Right lobe of liver (tissue), 6 donors: ENCODE measurements around the gene MSL2. TPM values are rescaled to one million over a fixed set of nuclear protein-coding genes. Genes with fewer than 3 reads are reported as not detected.
"Not testable (repeated sequence)": the region's sequence is repeated elsewhere in the genome, so short reads cannot be mapped to it uniquely, and the experiment has no call there.

ENCODE experiments used
- ATAC-seq, 4 donors: fragments of 200-7000 bp; cut with Tn5 transposase; one replicate each; pipeline ENCODE4 v1.9.1; 2020; ENCODE audit warnings: mild to moderate bottlenecking in 4 of 4, moderate library complexity in 4 of 4
- DNase-seq, 3 donors: peaks; one replicate each; pipeline ENCODE4 v3.0.0-alpha.2; 2020
- H3K27ac ChIP-seq, 3 donors: fragments of 200-600 bp; one replicate each; pipeline ENCODE4 v1.8.0; 2022
- H3K27me3 ChIP-seq, 2 donors: fragments of 200-600 bp; one replicate each; pipeline ENCODE4 v1.8.0; 2022
- H3K36me3 ChIP-seq, 4 donors: fragments of 200-600 bp; sonication (generic) in 1 of 4; one replicate each; pipeline versions ENCODE4 v1.5.1 to v1.8.0; 2017 to 2022; ENCODE audit warnings: control low read depth in 1 of 4
- H3K4me1 ChIP-seq, 4 donors: fragments of 200-600 bp; sonication (generic) in 1 of 4; one replicate each; pipeline versions ENCODE4 v1.5.1 to v1.8.0; 2017 to 2022; ENCODE audit warnings: control low read depth in 1 of 4
- H3K4me3 ChIP-seq, 3 donors: fragments of 200-600 bp; one replicate each; pipeline ENCODE4 v1.8.0; 2022
- H3K9me3 ChIP-seq, 4 donors: fragments of 200-600 bp; sonication (generic) in 1 of 4; one replicate each; pipeline versions ENCODE4 v1.5.1 to v1.8.0; 2017 to 2022; ENCODE audit warnings: control low read depth in 1 of 4
- CTCF ChIP-seq, 4 donors: fragments of 200-600 bp in 3 of 4; fragments of 450-650 bp in 1 of 4; IDR thresholded peaks; one replicate each; pipeline versions ENCODE4 v1.5.1 to v1.8.0; 2016 to 2022; ENCODE audit warnings: antibody characterized with exemption in 4 of 4, mild to moderate bottlenecking in 2 of 4
- POLR2A ChIP-seq: fragments of 450-650 bp; IDR thresholded peaks from one replicate; pipeline ENCODE4 v1.6.1; 2017; ENCODE audit warnings: antibody characterized with exemption, mild to moderate bottlenecking
- WGBS: methylation state at CpG from one replicate; pipeline ENCODE4 v1.1.6; 2018; ENCODE audit warnings: low coverage, low lambda C conversion rate; ENCODE audit not compliant: insufficient coverage; ENCODE audit errors: missing lambda C conversion rate; 5-methylcytosine and 5-hydroxymethylcytosine counted together
- intact Hi-C, 2 donors: fragments of 100-400 bp; cut with DNase I; formaldehyde crosslinking; loops; one replicate each; pipeline versions ENCODE4 v1.11.2 to v1.14.1; 2022
- total RNA-seq, 6 experiments: library from RNA; depleted of rRNA in 2 of 6; stranded (reverse); fragments of >200 nt in 2 of 6; fragmentation: NEBNext Ultra II Directional in 3 of 6; extraction: Animal tissue kit (Norgen Biotek cat#: 25700) in 3 of 6; gene quantifications; one replicate each; pipeline versions ENCODE4 v1.1.0 to v1.2.4, GENCODE V29; 2016 to 2023
- donor health status: DM: no; HTN: yes; CAD: no.
- donor health status: DM: no; HTN: no; CAD: no.
- donor health status: DM: no; HTN: no; CAD: no.
- donor health status: DM: no; HTN: yes; CAD: no.
- donor health status: DM: no; HTN: yes; CAD: no.

MSL2 gene
- total RNA-seq, 6 experiments from 2014 or later = 9.1 to 18.4 (median 13.1) TPM

DNA sequence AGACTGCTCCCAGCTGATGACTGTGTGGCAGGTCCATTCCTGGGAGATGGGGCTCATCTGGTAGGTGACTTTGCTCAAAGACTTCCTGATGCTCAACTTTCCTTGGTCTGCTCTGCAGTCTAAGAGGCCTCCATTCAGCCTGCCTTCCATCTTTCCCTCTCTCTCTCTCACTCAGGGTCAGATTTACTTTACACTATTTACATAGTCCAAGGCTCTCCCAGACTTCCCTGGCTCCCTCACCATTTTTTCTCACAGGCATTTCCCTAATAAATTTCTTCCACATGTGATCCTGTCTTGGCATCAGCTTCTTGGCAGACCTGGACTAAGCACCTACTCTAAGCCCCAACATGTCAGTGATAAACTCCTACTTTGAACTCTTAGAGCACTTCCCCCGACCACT, 41.0 kb upstream of the MSL2 start:
- Histone ChIP-seq H3K36me3 (no peaks in the 10 kb centered on the region), H3K4me3 (no peak overlapping the region), H3K9me3 (no peaks in the 10 kb centered on the region), H3K4me1 (peaks cover 0 to 17% (median 7%) of the 10 kb centered on the region in 4 donors), H3K27ac (no peak overlapping the region), H3K27me3 (no peaks in the 10 kb centered on the region)
- no peak for TF ChIP-seq CTCF (IDR thresholded peaks at IDR 0.05)
- TF ChIP-seq POLR2A = no peak
- no peak for DNase-seq
- ATAC-seq = no peak
- WGBS = 100% methylated on average over 1 of the region's 1 CpG
- intact Hi-C loops = no loop called here

- Histone ChIP-seq H3K27me3 (no peaks in the 10 kb centered on the region), H3K4me1 (peaks cover 0 to 17% (median 7%) of the 10 kb centered on the region in 4 donors), H3K27ac (no peak overlapping the region), H3K36me3 (no peaks in the 10 kb centered on the region), H3K4me3 (no peak overlapping the region), H3K9me3 (no peaks in the 10 kb centered on the region)
- 60% methylated on average over 2 of the region's 2 CpGs for WGBS
- DNase-seq = no peak
- TF ChIP-seq CTCF (IDR thresholded peaks at IDR 0.05) (no peak), POLR2A (no peak)
- no peak for ATAC-seq
- intact Hi-C loops = no loop called here
These were observed 40.0 kb upstream of the MSL2 start for GRCh38 chr3:136236109-136236508.

DNA sequence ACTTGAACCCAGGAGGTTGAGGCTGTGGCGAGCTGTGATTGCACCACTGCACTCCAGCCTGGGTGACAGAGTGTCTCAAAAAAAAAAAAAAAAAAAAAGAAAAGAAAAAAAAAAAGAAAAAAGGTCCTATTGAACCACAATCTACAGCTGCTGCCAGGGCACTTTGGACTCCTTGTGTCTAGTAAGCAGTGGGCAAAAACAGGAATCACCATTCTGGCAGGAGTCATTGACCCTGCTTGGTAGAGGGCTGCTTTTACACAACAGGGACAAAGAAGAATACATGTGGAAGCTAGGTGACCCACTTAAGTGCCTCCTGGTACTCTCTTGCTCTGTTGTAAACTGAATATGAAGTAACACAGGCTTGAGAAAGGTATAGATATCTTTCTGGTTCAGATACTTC, 39.4 kb upstream of the MSL2 start:
- intact Hi-C loops = no loop called here
- WGBS = 0% methylated on average over 1 of the region's 1 CpG
- H3K4me1 ChIP-seq = peaks cover 0 to 17% (median 7%) of the 10 kb centered on the region in 4 donors

DNA sequence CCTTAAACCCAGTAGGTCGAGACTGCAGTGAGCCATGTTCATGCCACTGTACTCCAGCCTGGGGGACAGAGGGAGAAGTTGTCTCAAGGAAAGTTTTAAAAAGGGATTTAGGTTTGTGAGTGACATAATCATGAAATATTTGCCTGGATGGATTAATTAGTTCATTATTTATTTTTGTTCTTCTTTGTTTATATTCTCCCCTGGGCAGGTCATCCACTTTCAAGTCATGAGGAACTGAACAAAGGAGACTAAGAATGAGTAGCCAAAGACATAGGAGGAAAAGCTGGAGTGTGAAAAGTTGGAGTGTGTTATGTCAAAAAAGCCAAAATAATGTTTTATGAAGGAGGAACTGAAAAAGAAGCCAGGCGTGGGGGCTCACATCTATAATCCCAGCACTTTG, 36.3 kb upstream of the MSL2 start:
- Histone ChIP-seq H3K9me3 (no peaks in the 10 kb centered on the region), H3K4me3 (no peak overlapping the region), H3K4me1 (no peaks in the 10 kb centered on the region), H3K36me3 (no peaks in the 10 kb centered on the region), H3K27me3 (no peaks in the 10 kb centered on the region), H3K27ac (no peak overlapping the region)
- no peak for DNase-seq
- ATAC-seq = no peak
- intact Hi-C loops = no loop called here
- TF ChIP-seq CTCF (IDR thresholded peaks at IDR 0.05) (no peak), POLR2A (no peak)
- 80% methylated on average over 2 of the region's 2 CpGs for WGBS

More for the DNA sequence above, 39.4 kb upstream of the MSL2 start:
- H3K27me3 ChIP-seq = no peaks in the 10 kb centered on the region
- DNase-seq = peak in 1 of 3 donors; percentile 64
- TF ChIP-seq POLR2A (no peak), CTCF (IDR thresholded peaks at IDR 0.05) (no peak)
- H3K36me3 ChIP-seq = no peaks in the 10 kb centered on the region
- peak; percentile 66 to 82 (median 74) for ATAC-seq
- no peaks in the 10 kb centered on the region for H3K9me3 ChIP-seq
- H3K4me3 ChIP-seq = no peak overlapping the region
- no peak overlapping the region for H3K27ac ChIP-seq

- H3K27me3 ChIP-seq, DNase-seq, H3K27ac ChIP-seq, H3K9me3 ChIP-seq, H3K4me1 ChIP-seq, H3K36me3 ChIP-seq, ATAC-seq, H3K4me3 ChIP-seq, intact Hi-C loops: not testable (repeated sequence)
- 84% methylated on average over 4 of the region's 4 CpGs for WGBS
These were observed 26.6 kb upstream of the MSL2 start for GRCh38 chr3:136222746-136223145.
